Pancreas (tissue), 10 donors: Measurements from ENCODE around the gene CDK14. TPM values are rescaled to one million over a fixed set of nuclear protein-coding genes. Genes with fewer than 3 reads are reported as not detected.

Experiments
- ATAC-seq, 4 donors: fragments of 200-7000 bp; cut with Tn5 transposase; one replicate each; pipeline versions ENCODE4 v1.8.0 to v1.9.1; 2020; ENCODE audit warnings: mild to moderate bottlenecking in 4 of 4, moderate library complexity in 4 of 4
- DNase-seq, 6 donors: peaks; one replicate each; pipeline ENCODE4 v3.0.0-alpha.2; 2020
- FAIRE-seq: peaks from 2 replicates; lab custom pipeline; 2012; peaks lifted over from hg19 to GRCh38; lab: Jason Lieb, UNC
- H3K27ac ChIP-seq, 4 donors: fragments of 200-600 bp; sonication (generic); 1 replicate in 3 of 4; 2 replicates in 1 of 4; pipeline versions ENCODE4 v1.5.0 to v1.8.0; 2020
- H3K27me3 ChIP-seq, 4 donors: fragments of 200-600 bp; one replicate each; pipeline ENCODE4 v1.8.0; 2021
- H3K36me3 ChIP-seq, 3 donors: fragments of 200-600 bp; sonication (generic) in 1 of 3; one replicate each; pipeline versions ENCODE4 v1.5.0 to v1.8.0; 2020 to 2021
- H3K4me1 ChIP-seq, 3 donors: fragments of 200-600 bp; one replicate each; pipeline ENCODE4 v1.8.0; 2021
- H3K4me3 ChIP-seq, 4 donors: fragments of 200-600 bp; sonication (generic) in 2 of 4; one replicate each; pipeline versions ENCODE4 v1.5.0 to v1.8.0; 2020 to 2021
- H3K9me3 ChIP-seq, 4 donors: fragments of 200-600 bp; one replicate each; pipeline ENCODE4 v1.8.0; 2021
- WGBS, 2 donors: extraction: QIAGEN DNeasy Blood & Tissue Kit; methylation state at CpG; one replicate each; pipeline ENCODE4 v1.1.7; 2013; 5-methylcytosine and 5-hydroxymethylcytosine counted together
- intact Hi-C, 3 donors: fragments of 100-400 bp; cut with DNase I; formaldehyde crosslinking; loops; one replicate each; pipeline versions ENCODE4 v1.11.1 to v1.14.2; 2022
- polyA plus RNA-seq, 2 donors: library from polyadenylated mRNA; stranded (reverse); fragments of 200-250 nt; gene quantifications; one replicate each; pipeline ENCODE4 v1.2.3, GENCODE V29; 2013
- total RNA-seq, 6 donors: library from RNA; stranded (reverse); fragmentation: NEBNext Ultra II Directional in 4 of 6; extraction: Animal tissue kit (Norgen Biotek cat#: 25700) in 4 of 6; gene quantifications; one replicate each; pipeline versions ENCODE4 v1.2.1 to v1.2.4, GENCODE V29; 2021 to 2023
- TF ChIP-seq, protein P1 (sequence below), 4 donors: fragments of 200-600 bp; sonication (generic) in 3 of 4; IDR thresholded peaks; one replicate each; pipeline versions ENCODE4 v1.5.0 to v1.8.0; 2021; ENCODE audit warnings: antibody characterized with exemption in 4 of 4
- donor health status: healthy with polysubstance abuse.
- donor health status: DM: no; HTN: no; CAD: no; lungs with moderate emphysema.
- donor health status: DM: no; HTN: no; CAD: no.
- donor health status: control.
- donor health status: control.
- donor health status: Bipolar disorder and iron deficiency.
- donor health status: DM: yes; HTN: yes; CAD: no.
- donor health status: DM: no; HTN: no; CAD: no.
- donor health status: DM: no; HTN: no; CAD: no.
- donor health status: DM: yes; HTN: yes; CAD: no.

CDK14 gene
- total and polyA plus RNA-seq, 8 donors = 4.5 to 48.3 (median 24.7) TPM

DNA sequence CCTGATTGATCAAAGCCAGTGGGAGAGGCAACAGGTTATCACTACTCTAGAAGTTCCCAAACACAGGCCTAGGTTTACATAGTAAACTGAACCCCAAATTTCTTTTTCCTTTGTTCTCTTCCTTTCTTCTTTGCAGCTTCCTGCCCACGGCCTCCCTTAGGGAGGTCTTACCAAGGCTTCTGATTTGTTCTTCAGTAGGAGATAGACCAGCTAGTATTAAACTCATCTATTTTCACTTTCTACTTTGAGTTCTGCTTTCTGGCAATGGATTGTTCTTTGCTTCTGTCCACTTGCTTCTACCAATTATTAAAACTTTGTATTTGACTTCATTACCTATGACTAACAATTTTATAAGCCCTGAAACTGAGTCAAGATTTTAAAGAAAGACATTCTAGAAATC lies 417.0 kb downstream of the CDK14 start:
- DNase-seq (no peak), ATAC-seq (no peak), FAIRE-seq (no peak)
- H3K9me3 ChIP-seq = no peaks in the 10 kb centered on the region
- intact Hi-C loops = no loop called here
- no peaks in the 10 kb centered on the region for H3K4me1 ChIP-seq
- no peak overlapping the region for H3K27ac ChIP-seq
- WGBS, 2 donors = 85 to 100% methylated on average over 1 of the region's 1 CpG
- no peaks in the 10 kb centered on the region for H3K36me3 ChIP-seq
- H3K27me3 ChIP-seq = no peaks in the 10 kb centered on the region
- TF ChIP-seq, protein P1, sequence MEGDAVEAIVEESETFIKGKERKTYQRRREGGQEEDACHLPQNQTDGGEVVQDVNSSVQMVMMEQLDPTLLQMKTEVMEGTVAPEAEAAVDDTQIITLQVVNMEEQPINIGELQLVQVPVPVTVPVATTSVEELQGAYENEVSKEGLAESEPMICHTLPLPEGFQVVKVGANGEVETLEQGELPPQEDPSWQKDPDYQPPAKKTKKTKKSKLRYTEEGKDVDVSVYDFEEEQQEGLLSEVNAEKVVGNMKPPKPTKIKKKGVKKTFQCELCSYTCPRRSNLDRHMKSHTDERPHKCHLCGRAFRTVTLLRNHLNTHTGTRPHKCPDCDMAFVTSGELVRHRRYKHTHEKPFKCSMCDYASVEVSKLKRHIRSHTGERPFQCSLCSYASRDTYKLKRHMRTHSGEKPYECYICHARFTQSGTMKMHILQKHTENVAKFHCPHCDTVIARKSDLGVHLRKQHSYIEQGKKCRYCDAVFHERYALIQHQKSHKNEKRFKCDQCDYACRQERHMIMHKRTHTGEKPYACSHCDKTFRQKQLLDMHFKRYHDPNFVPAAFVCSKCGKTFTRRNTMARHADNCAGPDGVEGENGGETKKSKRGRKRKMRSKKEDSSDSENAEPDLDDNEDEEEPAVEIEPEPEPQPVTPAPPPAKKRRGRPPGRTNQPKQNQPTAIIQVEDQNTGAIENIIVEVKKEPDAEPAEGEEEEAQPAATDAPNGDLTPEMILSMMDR (IDR thresholded peaks at IDR 0.05) = no peak
- no peak overlapping the region for H3K4me3 ChIP-seq

DNA sequence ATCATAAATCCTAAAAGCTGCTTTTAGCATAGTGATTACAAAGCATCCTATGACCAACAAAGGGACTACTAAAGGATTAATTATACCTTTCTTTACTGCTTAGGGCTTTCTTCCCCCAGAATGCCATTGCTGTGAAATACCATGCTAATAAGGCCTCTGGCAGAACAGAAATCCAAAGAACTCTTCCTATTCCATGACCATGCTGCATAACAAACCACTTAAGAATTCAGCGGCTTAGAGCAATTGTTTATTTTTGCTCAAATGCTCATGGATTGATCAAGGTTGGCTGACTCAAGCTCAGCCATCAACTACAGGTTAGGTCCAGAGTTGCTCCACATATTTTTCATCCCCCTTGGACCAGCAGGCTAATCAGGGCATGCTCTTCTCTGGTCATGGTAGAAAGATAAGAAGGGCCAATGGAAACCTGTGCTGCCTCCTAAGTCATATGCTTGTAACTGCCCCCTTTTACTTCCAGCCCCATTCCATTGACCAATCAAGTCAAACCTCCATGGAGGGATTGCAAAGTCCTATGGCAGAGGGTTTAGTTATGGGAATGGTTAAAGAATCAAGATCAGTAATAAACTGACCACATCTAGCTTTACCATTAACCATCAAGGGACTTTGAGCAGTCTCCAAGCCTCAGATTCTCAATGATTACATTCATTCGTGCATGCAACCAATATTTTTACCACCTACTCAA lies 423.7 kb downstream of the CDK14 start:
- Histone ChIP-seq H3K4me3 (no peak overlapping the region), H3K36me3 (no peaks in the 10 kb centered on the region), H3K4me1 (no peaks in the 10 kb centered on the region), H3K27me3 (no peaks in the 10 kb centered on the region), H3K9me3 (no peaks in the 10 kb centered on the region), H3K27ac (no peak overlapping the region)
- no peak for ATAC-seq
- intact Hi-C loops = no loop called here
- WGBS, 2 donors = 81 to 87% methylated on average over 2 of the region's 2 CpGs
- no peak for DNase-seq
- FAIRE-seq = no peak
- TF ChIP-seq, protein P1 (IDR thresholded peaks at IDR 0.05) = no peak

DNA sequence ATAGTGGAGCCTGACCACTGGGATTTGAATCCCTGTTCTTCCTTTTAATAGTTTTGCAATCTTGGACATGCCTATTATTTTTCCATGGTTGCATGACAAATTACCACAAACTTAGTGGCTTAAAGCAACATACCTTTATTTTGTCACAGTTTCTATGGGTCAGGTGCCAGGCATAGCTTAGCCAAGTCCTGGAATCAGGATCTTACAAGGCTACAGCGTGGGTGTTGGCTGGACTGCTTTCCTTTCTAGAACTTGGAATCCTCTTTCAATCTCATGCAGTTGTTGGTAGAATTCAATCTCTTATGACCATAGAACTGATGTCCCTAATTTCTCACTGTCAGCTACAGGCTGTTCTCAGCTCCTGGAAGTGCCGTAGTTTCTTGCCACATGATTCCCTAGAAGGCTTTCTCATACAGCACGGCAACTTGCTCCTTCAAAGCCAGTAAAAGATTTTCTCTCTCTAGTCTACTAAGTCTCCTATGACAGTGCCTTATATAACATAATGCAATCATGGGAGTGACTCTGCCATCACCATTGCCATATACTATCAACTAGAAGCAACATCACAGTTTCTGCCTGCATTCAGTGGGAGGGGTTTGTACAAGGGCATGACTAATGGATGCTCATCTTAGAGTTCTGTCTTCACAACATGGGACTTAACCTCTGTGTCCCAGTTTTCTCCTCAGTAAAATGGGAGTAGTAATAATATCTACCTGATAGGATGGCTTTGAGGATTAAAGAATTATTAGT lies 424.7 kb downstream of the CDK14 start:
- Histone ChIP-seq H3K36me3 (no peaks in the 10 kb centered on the region), H3K4me1 (no peaks in the 10 kb centered on the region), H3K27ac (no peak overlapping the region), H3K27me3 (no peaks in the 10 kb centered on the region), H3K4me3 (no peak overlapping the region), H3K9me3 (no peaks in the 10 kb centered on the region)
- no peak for DNase-seq
- TF ChIP-seq, protein P1 (IDR thresholded peaks at IDR 0.05) = no peak
- no peak for FAIRE-seq
- WGBS, 2 donors = 86 to 93% methylated on average over 3 of the region's 3 CpGs
- intact Hi-C loops = no loop called here
- ATAC-seq = no peak

DNA sequence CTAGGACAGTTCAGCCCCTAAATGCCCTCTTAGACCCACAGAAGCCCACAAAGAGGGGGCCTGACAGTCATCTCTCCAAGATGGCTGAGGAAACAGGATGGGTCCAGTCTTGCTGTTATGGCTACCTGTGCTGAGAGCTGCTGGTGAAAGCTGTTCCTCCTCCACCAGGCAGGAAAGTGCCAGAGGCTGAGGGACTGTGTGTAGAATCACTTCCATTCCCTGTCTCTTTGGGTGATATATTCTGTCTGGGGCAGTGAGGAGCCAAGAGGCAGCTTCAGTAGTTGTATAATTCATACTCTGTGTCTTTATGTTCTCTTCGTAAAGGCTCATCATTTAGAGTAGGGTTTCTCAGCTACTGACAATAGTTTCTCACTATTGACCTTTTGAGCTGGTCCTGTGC lies 425.8 kb downstream of the CDK14 start:
- DNase-seq = no peak
- Histone ChIP-seq H3K27ac (no peak overlapping the region), H3K27me3 (no peaks in the 10 kb centered on the region), H3K36me3 (no peaks in the 10 kb centered on the region), H3K9me3 (no peaks in the 10 kb centered on the region), H3K4me3 (no peak overlapping the region), H3K4me1 (no peaks in the 10 kb centered on the region)
- 92 to 93% methylated on average over 1 of the region's 1 CpG for WGBS, 2 donors
- intact Hi-C loops = no loop called here
- TF ChIP-seq, protein P1 (IDR thresholded peaks at IDR 0.05) = no peak
- ATAC-seq = no peak
- FAIRE-seq = no peak

DNA sequence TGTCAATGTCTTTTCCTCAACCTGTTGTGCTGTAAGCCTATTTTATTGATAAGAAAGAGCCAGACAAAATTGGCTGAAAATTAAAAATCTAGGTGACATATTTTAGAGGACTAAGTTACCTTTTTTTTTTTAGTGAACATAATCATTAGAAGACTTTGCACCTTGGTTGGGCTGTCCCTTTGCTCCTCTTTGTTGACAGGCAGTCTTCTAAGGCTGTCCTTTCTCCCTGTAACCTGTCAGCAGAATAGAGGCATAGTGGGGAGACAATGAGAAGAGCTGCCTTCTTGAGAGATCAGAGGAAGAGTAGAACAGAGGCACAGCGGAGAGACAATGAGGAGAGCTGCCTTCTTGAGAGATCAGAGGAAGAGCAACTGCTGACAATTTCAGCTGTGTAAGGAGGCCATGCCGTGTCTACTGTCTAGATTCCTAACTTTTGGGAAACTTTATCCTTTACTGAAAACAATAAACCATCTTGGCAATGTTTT lies 429.8 kb downstream of the CDK14 start:
- H3K36me3 ChIP-seq = no peaks in the 10 kb centered on the region
- no peak overlapping the region for H3K4me3 ChIP-seq
- H3K9me3 ChIP-seq = no peaks in the 10 kb centered on the region
- intact Hi-C loops = no loop called here
- H3K4me1 ChIP-seq = no peaks in the 10 kb centered on the region
- 91 to 94% methylated on average over 2 of the region's 2 CpGs for WGBS, 2 donors
- TF ChIP-seq, protein P1 (IDR thresholded peaks at IDR 0.05) = no peak
- H3K27me3 ChIP-seq = no peaks in the 10 kb centered on the region
- H3K27ac ChIP-seq = no peak overlapping the region
- no peak for DNase-seq
- ATAC-seq = no peak
- no peak for FAIRE-seq
